WI38 (cell line): ENCODE data around the gene DNAH17.

Experiments
- H3K4me3 ChIP-seq: 2 replicates; pipeline ENCODE4 v1.5.1; 2011; ENCODE audit warnings: low read depth, mild to moderate bottlenecking, control low read depth, low read length
- CTCF ChIP-seq: IDR thresholded peaks from 2 replicates; pipeline ENCODE4 v1.5.1; 2012; ENCODE audit warnings: low read depth, mild to moderate bottlenecking, control low read depth, low read length

Gene DNAH17

GRCh38 chr17:78595135-78595810 is 18.1 kb upstream of the DNAH17 start:
- no peak overlapping the region for H3K4me3 ChIP-seq
- TF ChIP-seq CTCF: no peak

- no peak overlapping the region for H3K4me3 ChIP-seq
These were observed 15.8 kb upstream of the DNAH17 start for GRCh38 chr17:78592991-78593329.

GRCh38 chr17:78591263-78591671 is 14.1 kb upstream of the DNAH17 start:
- no peak for TF ChIP-seq CTCF
- no peak overlapping the region for H3K4me3 ChIP-seq

More at GRCh38 chr17:78592991-78593329, 15.8 kb upstream of the DNAH17 start:
- TF ChIP-seq CTCF: no peak

- H3K4me3 ChIP-seq: no peak overlapping the region
These were observed 12.7 kb upstream of the DNAH17 start for GRCh38 chr17:78589885-78590284.

GRCh38 chr17:78589031-78589675 is 12.0 kb upstream of the DNAH17 start:
- TF ChIP-seq CTCF: no peak
- no peak overlapping the region for H3K4me3 ChIP-seq

More at GRCh38 chr17:78589885-78590284, 12.7 kb upstream of the DNAH17 start:
- no peak for TF ChIP-seq CTCF

- H3K4me3 ChIP-seq: no peak overlapping the region
- no peak for TF ChIP-seq CTCF
These were observed 11.2 kb upstream of the DNAH17 start for GRCh38 chr17:78588258-78589030.

GRCh38 chr17:78585006-78585630 is 7.9 kb upstream of the DNAH17 start:
- TF ChIP-seq CTCF: no peak
- no peak overlapping the region for H3K4me3 ChIP-seq
